Measurements from ENCODE around the gene MAP3K6.

Gene MAP3K6

GRCh38 chr1:27372808-27373690 is 6.3 kb upstream of the MAP3K6 start:
- DNase-seq, result no peak

DNA sequence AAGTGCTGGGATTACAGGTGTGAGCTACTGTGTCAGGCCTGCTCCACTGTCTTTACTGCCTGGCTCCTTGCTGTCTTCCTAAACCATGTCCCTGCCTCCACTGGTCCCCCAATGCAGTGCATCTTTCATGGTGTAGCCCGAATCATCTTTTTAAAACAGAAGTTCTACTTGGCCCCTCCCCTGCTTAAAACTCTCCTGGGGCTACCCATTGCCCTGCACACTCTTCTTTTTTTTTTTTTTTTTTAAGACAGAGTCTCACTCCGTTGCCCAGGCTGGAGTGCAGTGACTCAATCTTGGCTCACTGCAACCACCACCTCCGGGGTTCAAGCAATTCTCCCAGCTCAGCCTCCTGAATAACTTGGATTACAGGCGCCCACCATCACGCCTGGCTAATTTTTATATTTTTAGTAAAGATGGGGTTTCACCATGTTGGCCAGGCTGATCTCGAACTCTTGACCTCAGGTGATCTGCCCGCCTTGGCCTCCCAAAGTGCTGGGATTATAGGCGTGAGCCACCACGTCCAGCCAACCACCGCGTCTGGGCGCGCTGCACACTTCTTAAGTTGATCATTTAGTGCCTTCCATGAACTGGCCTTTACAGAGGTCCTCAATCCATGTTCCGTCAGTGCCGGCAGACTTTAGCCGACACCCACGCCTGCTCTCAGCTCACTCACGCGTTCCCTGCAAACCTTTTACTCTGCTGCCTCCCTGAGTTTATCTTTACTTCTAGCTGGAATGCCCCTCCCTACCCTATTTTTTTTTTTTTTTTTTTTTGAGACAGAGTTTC is 5.5 kb upstream of the MAP3K6 start:
- DNase-seq, result no peak

- DNase-seq, result peak; percentile 32
Observed at GRCh38 chr1:27368869-27369582, 2.3 kb upstream of the MAP3K6 start.

GRCh38 chr1:27367160-27367650 is 444 bp upstream of the MAP3K6 start:
- DNase-seq, result no peak

DNA sequence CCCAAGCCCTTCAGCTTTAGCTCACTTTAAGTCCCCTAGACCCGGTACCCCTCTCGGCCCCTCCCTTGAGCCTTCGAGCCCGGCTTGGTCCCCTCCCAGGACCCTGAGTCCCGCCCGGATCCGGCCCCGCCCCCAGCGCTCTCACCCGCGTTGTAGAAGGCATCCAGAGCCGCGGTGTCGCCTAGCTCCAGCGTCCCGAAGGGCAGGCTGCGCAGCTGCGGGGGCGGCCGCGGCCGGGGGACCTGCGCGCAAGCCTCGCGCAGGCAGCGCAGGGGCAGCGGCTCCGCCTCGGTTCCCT is 699 bp downstream of the MAP3K6 start:
- peak; percentile 65 for DNase-seq

GRCh38 chr1:27365372-27366112 is 1.2 kb downstream of the MAP3K6 start:
- peak; percentile 77 for DNase-seq

GRCh38 chr1:27364696-27365371 is 1.9 kb downstream of the MAP3K6 start:
- DNase-seq, result no peak

- DNase-seq, result no peak
Observed at GRCh38 chr1:27363766-27364695, 2.7 kb downstream of the MAP3K6 start.

DNA sequence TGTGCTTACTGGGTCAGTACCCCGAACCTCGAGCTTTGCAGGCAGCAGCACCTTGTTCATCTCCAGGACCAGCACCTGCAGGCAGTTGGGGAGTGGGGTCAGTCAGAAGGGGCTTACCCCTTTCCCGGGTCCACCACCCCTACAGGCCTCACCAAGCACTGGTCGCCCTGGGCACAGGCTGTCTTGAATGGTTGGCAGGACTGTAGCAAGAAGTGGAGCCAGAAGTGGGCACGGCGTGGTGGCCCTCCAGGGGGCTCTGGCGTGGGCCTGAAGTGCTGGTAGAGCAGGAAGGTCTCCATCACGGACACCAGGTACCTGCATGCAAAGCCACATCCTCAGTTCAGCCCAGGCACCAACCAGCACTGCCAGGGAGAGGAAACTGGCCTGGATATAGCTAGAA is 5.2 kb downstream of the MAP3K6 start:
- no peak for DNase-seq

DNA sequence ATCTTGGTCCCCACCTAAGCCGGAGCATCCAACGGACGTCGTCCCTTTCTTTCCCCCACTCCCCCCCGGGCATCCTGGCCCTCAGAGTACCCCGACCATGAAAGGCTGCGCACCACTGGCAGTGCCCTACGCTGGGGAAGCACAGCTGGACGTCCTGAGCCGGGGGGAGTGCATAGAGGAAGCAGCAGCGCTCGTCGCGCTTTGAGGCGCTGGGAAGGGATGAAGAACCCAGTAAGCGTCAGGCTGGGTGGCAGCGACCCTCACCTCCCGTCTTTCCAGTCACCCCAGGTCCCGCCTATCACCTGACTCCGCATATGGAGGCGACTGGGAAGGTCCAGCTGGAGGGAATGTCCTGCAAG is 5.7 kb downstream of the MAP3K6 start:
- DNase-seq, result no peak

DNA sequence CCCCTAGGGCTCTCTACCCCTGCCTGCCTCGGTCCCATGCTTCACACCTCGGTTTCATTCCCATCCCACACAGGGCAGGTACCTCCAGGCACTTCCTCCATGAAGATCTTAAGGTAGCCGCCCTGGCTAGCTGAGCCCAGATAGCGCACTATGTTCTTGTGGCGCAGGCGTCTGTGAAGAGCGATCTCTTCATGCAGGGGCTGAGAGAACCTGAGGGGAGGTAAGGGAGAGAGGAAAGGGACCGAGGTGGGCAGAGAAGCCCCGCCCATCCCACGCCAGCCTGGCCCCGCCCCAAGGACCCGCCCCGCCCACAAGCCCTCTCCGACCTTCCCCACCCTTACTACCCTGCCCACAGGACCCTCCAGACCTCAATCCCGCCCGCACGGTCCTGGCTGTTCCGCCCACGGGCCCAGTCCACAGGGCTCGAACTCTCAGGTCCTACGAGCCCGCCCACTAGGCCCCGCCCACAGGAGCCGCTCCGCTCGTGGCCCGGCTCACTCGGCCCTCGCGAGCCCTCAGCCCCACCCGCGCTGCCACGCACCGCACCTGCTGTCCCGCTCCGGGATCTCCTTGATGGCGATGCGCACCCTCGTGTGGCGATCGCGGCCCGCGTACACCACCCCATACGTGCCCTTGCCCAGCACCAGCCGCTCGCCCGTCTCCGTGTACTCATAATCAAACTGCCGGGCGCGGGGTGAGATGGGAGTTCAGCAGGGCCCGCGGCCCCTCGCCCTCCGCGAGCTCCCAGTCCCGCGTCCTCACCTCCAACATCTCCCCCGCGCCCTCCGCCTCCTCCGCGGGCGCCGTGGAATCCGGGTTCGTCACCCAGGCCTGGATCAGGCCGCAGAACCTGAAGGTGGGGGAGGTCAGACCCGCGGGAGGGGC is 6.4 kb downstream of the MAP3K6 start:
- peak; percentile 44 for DNase-seq

DNA sequence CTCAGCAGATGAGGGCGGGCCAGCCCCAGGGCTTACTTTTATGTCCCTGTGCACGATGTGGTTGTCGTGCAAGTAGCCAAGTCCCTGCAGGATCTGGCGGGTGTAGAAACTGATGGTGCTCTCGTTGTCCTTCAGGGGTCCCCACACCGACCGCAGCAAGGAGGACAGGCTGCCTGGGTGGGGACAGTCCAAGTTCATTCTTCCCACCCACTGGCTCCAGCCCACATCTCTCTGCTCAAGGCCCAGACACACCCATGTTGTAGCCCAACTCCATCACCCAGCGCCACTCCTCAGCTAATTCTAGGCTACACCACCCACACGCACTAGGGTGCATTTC is 7.0 kb downstream of the MAP3K6 start:
- DNase-seq, result no peak

DNA sequence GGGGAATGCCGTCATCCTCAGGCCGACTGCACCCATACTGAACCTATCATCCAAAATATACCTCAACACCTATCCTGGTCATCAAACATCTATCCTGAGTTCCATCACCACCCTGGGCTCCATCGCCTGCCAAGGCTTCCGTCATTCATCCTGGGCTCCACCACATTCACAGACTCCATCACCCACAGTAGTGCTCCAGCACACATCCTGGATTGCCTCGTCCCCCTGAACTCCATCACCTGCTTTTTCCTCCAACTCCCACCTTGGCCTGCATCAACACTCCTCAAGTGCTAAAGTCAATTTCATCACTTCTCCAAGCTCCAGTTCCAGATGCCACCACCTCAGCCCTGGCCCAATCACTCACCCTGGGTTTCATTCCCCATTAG is 7.8 kb downstream of the MAP3K6 start:
- no peak for DNase-seq

- DNase-seq, result no peak
Observed at GRCh38 chr1:27358038-27358927, 8.5 kb downstream of the MAP3K6 start.

- DNase-seq, result peak; percentile 83
Observed at GRCh38 chr1:27357281-27358037, 9.3 kb downstream of the MAP3K6 start.

DNA sequence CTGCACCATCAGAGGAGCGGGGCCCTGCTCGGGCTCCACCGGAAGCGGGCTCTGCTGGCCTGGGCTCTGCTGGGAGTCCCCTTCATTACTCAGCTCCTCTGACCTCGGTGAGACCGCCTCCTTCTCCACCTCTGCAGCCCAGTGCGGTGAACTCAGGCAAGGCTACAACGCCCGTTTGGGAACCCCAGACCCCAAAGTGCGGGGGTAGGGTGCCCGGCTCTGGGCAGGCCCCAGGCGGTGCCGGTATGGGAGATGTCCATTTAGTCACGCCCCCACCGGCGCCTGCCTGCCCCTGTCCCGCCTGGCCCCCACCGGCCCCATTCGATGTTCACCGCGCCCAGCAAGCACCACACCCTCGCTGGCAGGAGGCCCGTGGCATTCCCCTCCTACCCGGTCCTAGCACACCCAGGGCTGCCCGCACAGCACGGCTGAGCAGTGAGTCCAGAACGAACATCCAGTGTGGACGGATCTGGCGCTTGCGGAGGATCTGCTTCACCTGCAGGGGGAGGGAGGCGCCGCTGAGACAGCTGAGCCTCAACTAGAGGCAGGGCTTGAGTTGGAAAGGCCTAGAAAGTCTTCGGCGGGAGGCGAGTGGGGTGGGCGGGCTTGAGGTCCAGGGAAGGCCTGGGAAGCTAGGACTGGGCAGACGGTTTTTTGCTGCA is 10.0 kb downstream of the MAP3K6 start:
- DNase-seq, result peak; percentile 35

GRCh38 chr1:27356277-27356618 is 10.5 kb downstream of the MAP3K6 start:
- DNase-seq, result no peak

DNA sequence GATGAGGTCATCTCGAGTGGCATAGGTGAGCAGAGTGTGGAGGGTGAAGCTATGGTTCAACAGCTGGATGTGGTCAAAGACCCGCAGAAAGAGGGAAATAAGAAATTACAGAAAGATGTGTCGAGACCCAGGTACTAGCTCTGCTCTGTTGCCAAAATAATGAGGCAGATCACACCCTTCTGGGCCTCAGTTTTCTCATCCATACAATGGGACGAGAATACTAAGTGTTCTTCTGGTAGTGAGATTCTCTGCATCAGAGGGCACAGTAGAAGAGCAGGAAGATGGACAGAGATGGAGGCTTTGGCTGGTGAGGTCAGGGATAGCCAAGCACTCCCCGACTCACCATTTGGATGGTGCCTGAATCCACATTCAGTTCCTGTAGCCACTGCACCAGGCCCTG is 11.1 kb downstream of the MAP3K6 start:
- DNase-seq, result no peak

All from CD4-positive, alpha-beta T cell treated with Interleukin-15 for 1 hour (primary cell).